GM11168 (cell line): ENCODE results near the gene NCKAP5.
"Not testable (repeated sequence)": the region's sequence is repeated elsewhere in the genome, so short reads cannot be mapped to it uniquely, and the experiment has no call there.

Experiments
- in situ Hi-C: fragments of 300-500 bp; cut with MboI; formaldehyde crosslinking; loops from one replicate; pipeline ENCODE4 v1.12.0; 2022; ENCODE audit warnings: low sequenced_read_pairs; ENCODE audit not compliant: unreplicated experiment

Gene NCKAP5

DNA sequence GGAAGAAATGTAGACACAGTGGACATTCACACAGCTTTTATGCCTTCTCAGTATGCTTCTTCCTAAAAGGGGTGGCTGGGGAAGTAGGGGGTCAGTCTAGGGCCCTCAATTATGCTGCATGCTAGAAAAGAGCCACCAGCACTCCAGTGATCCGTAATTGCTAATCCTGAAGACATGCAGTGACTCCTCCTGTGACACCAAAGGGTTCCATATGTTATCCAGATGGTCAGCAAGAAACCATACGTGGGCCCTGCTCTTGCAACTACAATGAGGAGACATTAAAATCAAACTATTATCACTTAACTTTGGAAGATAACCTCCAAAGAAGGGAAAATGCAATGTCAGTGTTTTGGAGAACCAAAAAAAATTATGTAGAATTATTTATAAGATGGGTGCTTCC lies 754.8 kb downstream of the NCKAP5 start:
- in situ Hi-C loops: no loop called here

DNA sequence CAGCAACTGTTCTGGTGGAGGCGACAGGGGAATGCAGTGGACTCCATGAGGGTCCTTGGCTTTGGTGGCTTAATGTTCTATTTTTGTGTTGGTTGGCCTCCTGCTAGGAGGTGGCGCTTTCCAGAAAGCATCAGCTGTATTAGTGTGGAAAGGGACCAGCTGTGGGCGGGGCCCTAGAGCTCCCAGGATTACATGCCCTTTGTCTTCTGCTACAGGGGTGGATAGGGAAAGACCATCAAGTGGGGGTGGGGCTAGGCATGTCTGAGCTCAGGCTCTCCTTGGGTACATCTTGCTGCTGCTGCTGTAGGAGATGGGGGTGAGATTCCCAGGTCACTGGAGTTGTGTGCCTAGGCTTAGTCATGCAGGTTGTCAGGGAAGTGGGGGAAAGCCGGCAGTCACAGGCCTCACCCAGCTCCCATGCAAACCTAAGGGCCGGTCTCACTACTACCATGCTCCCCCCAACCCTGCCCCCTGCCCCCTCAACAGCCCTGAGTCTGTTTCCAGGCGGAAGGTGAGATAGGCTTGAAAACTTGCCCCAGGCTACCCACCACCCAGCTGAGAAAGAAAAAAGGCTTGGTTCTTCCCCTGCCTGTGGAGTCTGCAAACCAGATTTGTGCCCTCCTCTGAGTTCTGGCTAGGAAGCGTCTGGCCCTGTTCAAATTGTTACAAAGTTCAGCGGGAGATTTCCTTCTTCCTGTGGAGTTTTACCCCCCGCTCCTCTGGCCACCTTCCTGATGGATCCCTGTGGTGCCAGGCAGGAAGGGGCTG lies 756.9 kb downstream of the NCKAP5 start:
- in situ Hi-C loops: no loop called here

DNA sequence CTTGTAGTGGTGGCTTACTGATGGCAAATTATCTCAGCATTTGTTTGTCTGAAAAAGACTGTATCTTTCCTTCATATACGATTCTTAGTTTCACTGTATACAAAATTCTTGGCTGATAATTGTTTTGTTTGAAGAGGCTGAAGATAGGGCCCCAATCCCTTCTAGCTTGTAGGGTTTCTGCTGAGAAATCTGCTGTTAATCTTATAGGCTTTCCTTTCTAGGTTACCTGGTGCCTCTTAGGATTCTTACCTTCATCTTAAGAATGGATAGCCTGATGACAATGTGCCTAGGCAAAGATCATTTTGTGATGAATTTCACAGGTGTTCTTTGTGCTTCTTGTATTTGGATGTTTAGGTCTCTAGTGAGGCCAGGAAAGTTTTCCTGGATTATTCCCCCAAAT lies 758.3 kb downstream of the NCKAP5 start:
- in situ Hi-C loops: not testable (repeated sequence)

DNA sequence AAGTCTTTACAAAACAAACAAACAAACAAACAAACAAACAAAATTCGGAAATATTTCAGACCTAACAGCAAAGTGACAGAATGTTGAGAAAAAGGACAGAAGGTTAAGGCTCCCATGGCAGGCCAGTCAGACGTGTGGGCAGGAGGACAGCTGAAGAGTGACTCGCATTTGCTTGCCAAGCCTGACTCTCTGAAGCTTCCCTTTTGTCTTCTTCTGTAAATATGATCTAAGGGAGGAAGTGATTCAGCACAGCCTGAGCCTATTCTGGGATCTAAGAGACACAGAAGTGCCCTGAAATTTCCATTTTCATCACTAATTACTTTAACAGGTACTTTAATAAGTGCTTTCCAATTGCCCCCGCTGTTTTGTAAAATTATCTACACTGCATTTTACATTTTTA lies 764.2 kb downstream of the NCKAP5 start:
- in situ Hi-C loops: no loop called here

GRCh38 chr2:132798341-132798740 lies 769.9 kb downstream of the NCKAP5 start:
- in situ Hi-C loops: no loop called here

GRCh38 chr2:132797556-132797955 lies 770.7 kb downstream of the NCKAP5 start:
- in situ Hi-C loops: no loop called here

- in situ Hi-C loops: no loop called here
These were observed 771.2 kb downstream of the NCKAP5 start for GRCh38 chr2:132797071-132797470.

DNA sequence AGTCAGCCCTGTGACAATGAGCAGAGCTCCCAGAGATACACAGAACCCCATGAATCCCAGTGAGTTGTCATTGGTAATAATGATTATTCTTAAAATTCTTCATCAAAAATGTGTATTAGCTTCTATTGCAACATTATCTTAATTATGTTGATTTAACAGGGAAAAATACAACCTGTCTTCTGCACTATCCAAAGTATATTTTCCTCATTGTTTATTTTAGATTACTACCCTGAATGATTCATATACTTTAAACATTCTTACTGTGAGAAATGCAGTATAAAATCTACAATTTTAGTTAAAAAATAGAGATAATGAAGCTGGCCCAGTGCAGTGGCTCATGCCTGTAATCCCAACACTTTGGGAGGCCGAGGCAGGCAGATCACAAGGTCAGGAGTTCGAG lies 773.0 kb downstream of the NCKAP5 start:
- in situ Hi-C loops: no loop called here

GRCh38 chr2:132793532-132793931 lies 774.7 kb downstream of the NCKAP5 start:
- in situ Hi-C loops: no loop called here

DNA sequence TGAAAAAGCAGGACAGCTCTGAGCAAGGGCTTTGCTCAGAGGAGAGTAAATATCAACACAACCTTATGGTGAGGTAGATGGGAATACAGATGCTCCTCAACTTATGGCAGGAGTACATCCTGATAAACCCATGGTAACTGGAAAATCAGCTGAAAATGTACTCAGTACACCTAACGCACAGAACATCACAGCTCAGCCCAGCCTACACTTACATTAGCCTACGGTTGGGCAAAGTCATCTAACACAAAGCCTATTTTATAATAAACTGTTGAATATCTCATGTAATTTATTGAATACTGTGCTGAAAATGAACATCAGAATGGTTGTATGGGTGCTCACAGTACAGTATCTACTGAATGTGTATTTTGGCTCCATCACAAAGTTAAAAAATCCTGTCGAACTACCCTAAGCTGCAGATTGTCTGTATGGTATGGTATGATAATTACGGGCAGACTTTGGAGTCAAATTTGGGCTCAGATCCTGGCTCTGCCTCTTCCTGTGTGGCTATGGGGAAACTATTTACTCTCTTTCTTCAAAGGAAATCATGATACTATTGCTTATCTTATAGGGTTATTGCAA lies 778.0 kb downstream of the NCKAP5 start:
- in situ Hi-C loops: no loop called here

- in situ Hi-C loops: no loop called here
These were observed 779.2 kb downstream of the NCKAP5 start for GRCh38 chr2:132789066-132789465.

DNA sequence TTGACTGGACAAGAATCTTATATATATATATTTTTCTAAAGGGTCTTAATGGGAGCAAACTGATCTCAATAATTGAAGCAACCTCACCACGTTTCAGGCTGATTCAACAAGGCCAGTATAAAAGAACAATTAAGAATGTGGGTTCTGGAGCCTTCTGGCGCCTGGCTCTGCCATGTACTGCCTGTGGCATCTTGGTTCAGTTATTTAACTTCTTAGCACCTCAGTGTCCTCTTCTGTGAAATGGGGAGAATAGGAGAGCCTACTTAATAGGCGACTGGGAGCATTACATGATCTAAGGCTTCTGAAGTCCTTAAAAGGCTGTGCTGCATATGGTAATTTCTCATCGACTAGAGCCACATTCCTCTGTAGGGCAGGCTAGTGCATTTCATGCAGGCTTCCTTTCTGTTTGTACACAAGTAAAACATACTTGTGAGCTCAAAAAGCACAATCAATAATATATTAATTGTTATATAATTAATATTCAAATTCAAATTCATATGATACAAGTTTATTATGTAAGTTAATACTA lies 779.9 kb downstream of the NCKAP5 start:
- in situ Hi-C loops: no loop called here

DNA sequence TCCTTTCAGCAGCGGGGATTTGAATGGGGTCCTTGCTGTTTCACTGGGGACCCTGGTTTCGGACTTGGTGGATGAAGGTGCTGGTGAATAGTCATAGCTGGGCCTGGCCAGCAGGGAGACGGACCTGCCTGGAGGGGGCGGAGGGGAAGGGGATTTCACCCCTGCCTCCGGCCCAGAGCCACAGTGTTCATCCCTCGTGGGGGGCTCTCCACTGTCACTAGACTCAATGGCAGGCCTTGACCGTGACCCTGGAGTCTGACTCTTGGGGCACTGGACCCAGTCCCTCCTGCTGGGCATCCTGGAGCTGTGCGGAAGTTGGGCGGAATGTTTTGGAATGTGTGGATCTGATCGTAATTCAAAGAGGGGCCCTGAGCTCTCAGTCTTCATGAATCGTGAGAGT lies 784.4 kb downstream of the NCKAP5 start:
- in situ Hi-C loops: no loop called here

DNA sequence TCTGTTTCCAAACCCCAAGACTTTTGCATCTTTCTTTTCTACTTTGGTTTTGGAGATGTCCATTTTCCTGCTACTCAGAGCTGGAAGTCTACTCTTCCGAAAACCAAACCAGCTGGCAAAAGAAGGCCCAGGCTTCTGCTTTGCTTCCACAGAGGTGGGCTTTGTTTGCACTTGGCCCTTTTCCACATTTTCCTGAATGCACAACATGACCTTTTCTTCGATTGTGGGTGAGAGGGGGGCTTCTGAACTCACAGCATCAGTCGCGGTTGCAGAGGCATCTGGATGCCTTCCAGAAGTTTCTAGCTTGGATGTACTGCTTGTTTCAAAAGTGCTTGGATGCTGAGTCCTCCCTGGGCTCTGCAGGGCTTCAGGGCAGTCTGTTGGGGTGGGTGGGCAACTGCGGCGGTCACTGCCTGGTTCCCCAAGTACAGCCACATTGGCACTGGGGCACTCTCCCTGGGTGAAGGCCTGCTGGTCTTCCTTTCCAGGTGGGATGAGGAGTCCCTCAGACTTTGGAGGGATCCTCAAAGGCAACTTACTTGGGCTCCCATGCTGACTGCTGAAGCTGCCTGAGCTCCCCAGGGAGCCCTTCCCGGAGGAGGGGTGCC lies 786.0 kb downstream of the NCKAP5 start:
- in situ Hi-C loops: no loop called here

DNA sequence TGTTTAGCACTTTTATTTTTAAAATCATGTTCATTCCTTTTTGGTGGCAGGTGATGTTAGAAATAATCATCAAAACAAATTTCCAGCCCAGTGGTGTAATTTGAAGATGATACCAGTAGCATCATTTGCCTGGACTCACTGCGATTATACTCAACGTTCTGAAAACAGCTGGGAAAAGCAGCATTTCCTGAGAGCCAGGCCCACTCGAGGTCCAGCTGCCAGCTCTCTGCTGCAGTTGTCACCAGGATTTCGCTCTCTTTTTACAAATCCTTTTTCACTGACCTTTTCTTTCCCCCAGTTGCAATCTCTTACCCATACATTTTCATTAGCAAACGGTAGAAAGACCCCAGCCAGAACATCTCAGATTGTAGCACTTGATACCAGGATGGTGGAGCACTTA lies 787.6 kb downstream of the NCKAP5 start:
- in situ Hi-C loops: no loop called here

- in situ Hi-C loops: no loop called here
These were observed 789.0 kb downstream of the NCKAP5 start for GRCh38 chr2:132779206-132779721.

DNA sequence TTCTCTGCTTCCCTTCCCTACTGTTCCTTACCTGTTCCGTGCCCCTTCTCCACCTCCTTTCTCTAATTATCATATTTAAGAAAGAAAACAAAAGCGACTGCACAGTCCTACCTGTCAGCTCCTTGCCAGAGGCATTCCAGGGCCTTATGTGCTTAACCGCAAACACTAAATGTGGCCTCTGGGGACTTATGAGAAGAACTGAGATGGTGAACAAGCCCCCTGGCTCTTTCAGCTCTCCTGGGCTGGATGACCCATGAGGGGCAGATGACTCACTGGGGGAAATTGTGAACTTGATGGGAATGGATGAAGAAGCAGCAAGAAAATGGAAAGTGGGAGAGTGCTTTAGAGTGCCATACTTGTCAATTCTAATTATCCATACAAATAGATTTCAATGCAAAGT lies 792.0 kb downstream of the NCKAP5 start:
- in situ Hi-C loops: no loop called here

DNA sequence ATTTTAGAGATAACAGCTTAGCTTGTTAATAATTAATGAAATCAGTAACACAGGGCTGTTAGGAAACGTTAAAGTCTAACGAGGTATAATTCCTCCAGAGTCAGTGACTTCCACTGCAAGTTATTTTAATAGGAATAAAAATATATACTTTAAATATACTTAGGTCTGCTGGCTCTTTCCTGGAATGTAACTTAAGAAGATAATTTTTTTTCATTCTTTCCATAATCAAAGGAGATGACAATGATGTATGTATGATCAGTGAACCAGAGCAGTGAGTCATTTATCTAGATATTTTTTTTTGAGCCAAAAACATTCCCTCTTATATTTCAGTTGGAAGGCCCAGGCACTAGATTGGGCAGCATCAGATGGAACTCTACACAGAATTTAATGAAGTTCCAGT lies 794.1 kb downstream of the NCKAP5 start:
- in situ Hi-C loops: no loop called here

DNA sequence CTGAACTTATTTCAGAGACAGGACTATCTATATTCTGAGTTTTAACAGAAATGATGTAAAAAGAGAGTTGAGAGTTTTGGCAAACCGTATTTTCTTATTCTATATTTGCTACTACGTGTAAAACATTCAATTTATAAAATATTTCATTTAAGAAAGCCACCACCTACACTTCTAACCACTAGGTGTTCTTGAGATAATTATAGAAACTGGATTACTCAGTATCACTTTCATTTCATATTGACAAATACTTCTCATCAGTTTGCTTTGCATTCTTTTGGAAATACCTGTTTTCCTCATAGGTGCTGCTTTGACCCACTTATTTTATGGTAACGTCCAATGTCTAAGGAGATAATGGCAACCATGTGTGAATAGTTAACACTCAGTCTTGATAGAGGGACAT lies 794.9 kb downstream of the NCKAP5 start:
- in situ Hi-C loops: no loop called here

DNA sequence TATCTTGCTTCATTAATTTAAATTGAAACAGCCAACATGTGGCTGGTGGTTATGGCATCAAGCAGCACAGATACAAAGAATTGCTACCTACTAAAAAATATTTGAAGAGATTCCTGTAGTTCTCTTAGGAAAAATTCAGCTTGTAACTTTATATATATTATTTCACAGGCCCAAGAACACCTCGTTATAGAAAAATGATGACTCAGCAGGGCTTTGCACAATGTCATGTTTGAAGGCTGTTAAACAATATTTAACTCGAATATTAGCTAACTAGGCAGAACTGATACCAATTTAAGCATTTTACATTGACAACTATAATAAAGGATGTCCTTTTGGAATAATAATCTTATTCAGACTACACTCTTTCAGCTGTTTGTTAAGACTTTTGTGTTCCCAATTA lies 795.9 kb downstream of the NCKAP5 start:
- in situ Hi-C loops: no loop called here

DNA sequence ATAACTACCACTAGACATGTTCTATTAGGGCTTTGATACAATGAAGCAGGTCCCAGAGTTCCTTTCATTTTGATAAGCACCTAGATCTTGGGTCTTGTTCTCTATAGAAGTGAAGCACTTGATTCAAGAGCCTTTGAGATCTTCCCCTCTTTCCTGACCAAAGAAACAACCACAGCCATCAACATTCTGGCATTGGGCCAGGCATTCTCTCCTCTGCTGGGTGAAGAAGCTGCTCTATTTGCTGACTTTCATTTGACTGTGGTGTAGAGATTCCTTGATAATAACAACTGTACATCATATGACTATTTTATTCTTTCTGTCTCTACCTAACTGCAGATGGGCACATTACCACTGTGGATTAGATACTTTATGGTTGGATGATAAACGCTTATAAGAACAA lies 801.7 kb downstream of the NCKAP5 start:
- in situ Hi-C loops: no loop called here
